Measurements from ENCODE around the gene RASAL2. TPM values are rescaled to one million over a fixed set of nuclear protein-coding genes. Genes with fewer than 3 reads are reported as not detected.

The RASAL2 gene
- total RNA-seq, 1 experiment from 2014 or later = 32.4 TPM

DNA sequence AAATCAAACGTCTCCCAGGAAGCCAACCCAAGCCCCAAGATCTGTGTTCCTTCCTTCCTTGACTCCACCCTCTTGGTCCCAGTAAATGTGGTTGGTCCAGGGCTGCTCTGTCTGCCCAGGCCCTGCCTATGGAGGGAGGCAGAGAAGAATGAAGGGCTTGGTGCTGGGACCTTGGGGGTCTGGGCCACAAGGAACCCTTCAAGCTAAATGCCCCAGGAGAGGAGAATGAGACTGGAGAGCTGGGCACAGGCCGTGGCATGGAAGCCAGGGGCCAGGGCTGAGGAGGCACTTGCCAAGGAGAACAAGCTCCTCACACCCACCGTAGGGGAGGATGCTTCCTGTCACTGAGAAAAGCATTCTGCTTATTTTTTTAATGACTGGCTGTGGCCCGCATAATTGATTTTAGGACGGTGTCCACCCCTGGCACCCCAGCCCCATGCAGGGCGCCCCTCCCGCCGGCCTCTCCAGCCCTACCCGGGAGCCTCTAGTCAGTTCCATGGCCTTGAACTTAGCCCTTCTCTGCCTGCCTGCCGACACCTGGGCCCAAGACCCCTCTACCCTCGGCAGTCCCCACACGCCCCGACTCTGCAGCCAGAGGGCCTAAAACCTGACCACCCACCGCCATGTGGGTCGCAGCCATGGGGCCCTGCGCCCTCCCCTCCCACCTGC is 402.0 kb downstream of the RASAL2 start:
- Mint-ChIP-seq H3K36me3 (ENCODE audit: insufficient read depth, unreplicated experiment) (peaks cover 4% of the 10 kb centered on the region), H3K27ac (ENCODE audit: unreplicated experiment) (no peak overlapping the region), H3K4me1 (ENCODE audit: low read depth, unreplicated experiment) (no peaks in the 10 kb centered on the region), H3K9me3 (ENCODE audit: low read depth, unreplicated experiment) (no peaks in the 10 kb centered on the region), H3K27me3 (ENCODE audit: unreplicated experiment) (peaks cover 12% of the 10 kb centered on the region), H3K4me3 (ENCODE audit: low read depth, unreplicated experiment) (no peak overlapping the region)
- CTCF ChIA-PET = no interaction called here
- intact Hi-C loops (cut with micrococcal nuclease; ENCODE audit: unreplicated experiment) = no loop called here
- no peak for DNase-seq
- TF ChIP-seq, protein P1, sequence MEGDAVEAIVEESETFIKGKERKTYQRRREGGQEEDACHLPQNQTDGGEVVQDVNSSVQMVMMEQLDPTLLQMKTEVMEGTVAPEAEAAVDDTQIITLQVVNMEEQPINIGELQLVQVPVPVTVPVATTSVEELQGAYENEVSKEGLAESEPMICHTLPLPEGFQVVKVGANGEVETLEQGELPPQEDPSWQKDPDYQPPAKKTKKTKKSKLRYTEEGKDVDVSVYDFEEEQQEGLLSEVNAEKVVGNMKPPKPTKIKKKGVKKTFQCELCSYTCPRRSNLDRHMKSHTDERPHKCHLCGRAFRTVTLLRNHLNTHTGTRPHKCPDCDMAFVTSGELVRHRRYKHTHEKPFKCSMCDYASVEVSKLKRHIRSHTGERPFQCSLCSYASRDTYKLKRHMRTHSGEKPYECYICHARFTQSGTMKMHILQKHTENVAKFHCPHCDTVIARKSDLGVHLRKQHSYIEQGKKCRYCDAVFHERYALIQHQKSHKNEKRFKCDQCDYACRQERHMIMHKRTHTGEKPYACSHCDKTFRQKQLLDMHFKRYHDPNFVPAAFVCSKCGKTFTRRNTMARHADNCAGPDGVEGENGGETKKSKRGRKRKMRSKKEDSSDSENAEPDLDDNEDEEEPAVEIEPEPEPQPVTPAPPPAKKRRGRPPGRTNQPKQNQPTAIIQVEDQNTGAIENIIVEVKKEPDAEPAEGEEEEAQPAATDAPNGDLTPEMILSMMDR (IDR thresholded peaks at IDR 0.05; ENCODE audit: unreplicated experiment) = no peak
- BruUV-seq (replicated peaks) = no TSS peak

DNA sequence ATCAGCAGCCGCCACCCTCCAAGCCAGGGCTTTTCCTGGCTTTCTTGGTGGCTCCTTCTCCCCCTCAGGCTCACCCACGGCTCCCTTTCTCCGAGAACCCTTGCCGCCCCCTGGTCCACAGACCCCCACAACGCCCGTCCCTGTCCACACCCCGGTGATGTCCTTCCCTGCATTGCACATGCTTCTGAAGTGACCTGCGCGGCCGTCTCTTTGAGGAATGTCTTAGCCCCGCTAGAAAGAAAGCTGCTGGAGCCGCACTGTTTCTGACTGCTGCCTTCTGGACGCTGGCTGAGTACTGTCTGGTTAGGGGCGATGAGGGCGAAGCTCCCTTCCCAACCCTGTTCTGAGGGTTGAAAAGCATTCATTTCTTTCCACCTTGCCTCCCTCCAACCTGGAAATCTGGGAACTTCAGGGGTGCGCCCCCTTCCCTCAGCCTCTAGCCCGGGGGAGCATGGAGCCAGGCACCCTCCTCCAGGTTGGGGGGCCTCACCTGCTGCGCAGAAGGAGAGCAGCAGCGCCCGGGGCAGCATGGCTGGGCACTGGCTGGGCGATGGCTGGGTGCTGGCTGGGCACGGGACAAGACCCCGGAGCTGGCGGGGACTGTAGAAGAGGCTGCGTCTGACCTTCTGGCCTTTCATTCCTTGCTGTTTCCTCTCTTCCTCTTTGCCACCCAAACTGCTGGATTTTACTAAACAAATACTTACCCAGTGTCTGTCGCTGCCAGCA is 402.7 kb downstream of the RASAL2 start, which contains the start of gene CLEC20A:
CLEC20A (minus strand) TSS at position 555 of the 726 bp plus-strand sequence; CDS start at position 530, 25 bp downstream.
- TF ChIP-seq, protein P1 (IDR thresholded peaks at IDR 0.05; ENCODE audit: unreplicated experiment) = no peak
- Mint-ChIP-seq H3K27me3 (ENCODE audit: unreplicated experiment) (peaks cover 12% of the 10 kb centered on the region), H3K36me3 (ENCODE audit: insufficient read depth, unreplicated experiment) (peaks cover 7% of the 10 kb centered on the region), H3K4me1 (ENCODE audit: low read depth, unreplicated experiment) (peaks cover 4% of the 10 kb centered on the region), H3K9me3 (ENCODE audit: low read depth, unreplicated experiment) (no peaks in the 10 kb centered on the region), H3K4me3 (ENCODE audit: low read depth, unreplicated experiment) (no peak within 1 kb of the TSS), H3K27ac (ENCODE audit: unreplicated experiment) (no peak within 1 kb of the TSS)
- intact Hi-C loops (cut with micrococcal nuclease; ENCODE audit: unreplicated experiment) = no loop called here
- CTCF ChIA-PET = no interaction called here
- BruUV-seq (replicated peaks) = no TSS peak
- no peak for DNase-seq

DNA sequence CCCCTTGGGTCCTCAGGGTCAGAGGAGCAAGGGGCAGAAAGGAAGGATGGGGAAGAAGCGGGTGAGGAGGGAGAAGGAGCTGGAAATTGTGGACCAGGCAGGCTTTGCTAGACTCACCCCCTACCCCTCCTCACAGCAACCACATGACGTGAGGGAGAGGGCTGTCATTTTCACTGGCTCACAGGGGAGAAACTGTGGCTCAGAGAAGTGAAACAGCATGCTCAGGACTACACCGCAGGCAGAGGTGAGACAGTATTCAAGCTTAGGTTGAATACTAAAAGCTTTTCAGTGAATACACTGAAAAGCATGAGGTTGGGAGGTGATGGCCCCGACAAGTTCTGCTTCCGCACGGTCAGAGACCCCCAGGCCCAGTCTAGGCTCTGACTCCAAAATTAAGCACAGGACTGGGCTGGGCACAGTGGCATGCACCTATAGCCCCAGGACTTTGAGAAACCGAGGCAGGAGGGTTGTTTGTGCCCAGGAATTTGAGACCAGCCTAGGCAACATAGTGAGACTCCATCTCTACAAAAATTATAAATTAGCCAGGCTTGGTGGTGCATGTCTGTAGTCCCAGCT is 404.1 kb downstream of the RASAL2 start:
- Mint-ChIP-seq H3K27me3 (ENCODE audit: unreplicated experiment) (peaks cover 9% of the 10 kb centered on the region), H3K4me1 (ENCODE audit: low read depth, unreplicated experiment) (peaks cover 8% of the 10 kb centered on the region), H3K4me3 (ENCODE audit: low read depth, unreplicated experiment) (no peak overlapping the region), H3K9me3 (ENCODE audit: low read depth, unreplicated experiment) (no peaks in the 10 kb centered on the region), H3K36me3 (ENCODE audit: insufficient read depth, unreplicated experiment) (peaks cover 7% of the 10 kb centered on the region), H3K27ac (ENCODE audit: unreplicated experiment) (no peak overlapping the region)
- TF ChIP-seq, protein P1 (IDR thresholded peaks at IDR 0.05; ENCODE audit: unreplicated experiment) = no peak
- no peak for DNase-seq
- BruUV-seq (replicated peaks) = no TSS peak
- intact Hi-C loops (cut with micrococcal nuclease; ENCODE audit: unreplicated experiment) = no loop called here
- CTCF ChIA-PET = interaction anchor here (0.6 kb wide), 1 partner anchor 34 kb away, joined by 3 read pairs; no protein-coding TSS in a partner anchor

DNA sequence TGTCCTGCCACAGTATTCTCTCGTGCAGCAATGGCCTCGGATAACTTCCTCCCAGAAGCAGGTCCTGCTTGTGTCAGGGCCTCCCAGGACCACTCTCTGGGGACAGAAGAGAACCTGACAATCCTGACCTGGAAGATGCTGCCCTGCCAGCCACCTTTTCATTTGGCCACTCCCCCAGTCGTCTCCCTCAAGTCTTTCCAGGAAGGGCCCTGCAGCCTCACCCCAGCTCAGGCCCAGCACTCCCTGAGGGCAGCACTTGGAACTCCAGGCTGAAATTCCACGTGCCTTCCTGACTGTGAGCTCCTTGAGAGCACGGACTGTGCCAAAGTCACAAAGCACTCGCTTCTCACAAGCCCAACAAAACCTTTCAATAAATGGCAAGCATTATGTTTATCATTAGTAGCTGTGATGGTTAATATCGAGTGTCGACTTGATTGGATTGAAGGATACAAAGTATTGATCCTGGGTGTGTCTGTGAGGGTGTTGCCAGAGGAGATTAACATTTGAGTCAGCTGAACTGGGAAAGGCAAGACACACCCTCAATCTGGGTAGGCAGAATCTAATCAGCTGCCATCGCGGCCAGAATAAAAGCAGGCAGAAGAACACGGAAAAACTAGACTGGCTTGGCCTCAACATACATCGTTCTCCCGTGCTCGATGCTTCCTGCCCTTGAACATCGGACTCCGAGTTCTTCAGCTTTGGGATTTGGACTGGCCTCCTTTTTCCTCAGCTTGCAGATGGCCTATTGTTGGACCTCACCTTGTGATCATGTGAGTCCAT is 405.2 kb downstream of the RASAL2 start:
- CTCF ChIA-PET = no interaction called here
- Mint-ChIP-seq H3K9me3 (ENCODE audit: low read depth, unreplicated experiment) (no peaks in the 10 kb centered on the region), H3K36me3 (ENCODE audit: insufficient read depth, unreplicated experiment) (peaks cover 7% of the 10 kb centered on the region), H3K4me3 (ENCODE audit: low read depth, unreplicated experiment) (no peak overlapping the region), H3K27me3 (ENCODE audit: unreplicated experiment) (peaks cover 6% of the 10 kb centered on the region), H3K27ac (ENCODE audit: unreplicated experiment) (no peak overlapping the region), H3K4me1 (ENCODE audit: low read depth, unreplicated experiment) (peaks cover 8% of the 10 kb centered on the region)
- TF ChIP-seq, protein P1 (IDR thresholded peaks at IDR 0.05; ENCODE audit: unreplicated experiment) = no peak
- DNase-seq = no peak
- no TSS peak for BruUV-seq (replicated peaks)
- intact Hi-C loops (cut with micrococcal nuclease; ENCODE audit: unreplicated experiment) = no loop called here
